GM19025 (cell line): ENCODE measurements around the gene ANKRD63.

Experiments
- ATAC-seq: cut with Tn5 transposase; IDR thresholded peaks from one replicate; pipeline ENCODE4 v1.9.1; 2021; ENCODE audit warnings: mild to moderate bottlenecking, low read depth, moderate library complexity; ENCODE audit not compliant: unreplicated experiment

ANKRD63 gene

GRCh38 chr15:40246496-40247280 lies 36.2 kb downstream of the ANKRD63 start:
- ATAC-seq, result no peak

GRCh38 chr15:40245666-40246450 lies 37.0 kb downstream of the ANKRD63 start:
- ATAC-seq, result no peak

- ATAC-seq, result no peak
These were observed 37.8 kb downstream of the ANKRD63 start for GRCh38 chr15:40244961-40245523.

GRCh38 chr15:40243126-40243810 lies 39.6 kb downstream of the ANKRD63 start:
- ATAC-seq, result no peak

GRCh38 chr15:40242601-40243000 lies 40.3 kb downstream of the ANKRD63 start:
- no peak for ATAC-seq

- ATAC-seq, result no peak
These were observed 40.7 kb downstream of the ANKRD63 start for GRCh38 chr15:40242213-40242599.

- ATAC-seq, result no peak
These were observed 41.3 kb downstream of the ANKRD63 start for GRCh38 chr15:40241269-40242212.

GRCh38 chr15:40240619-40241221 lies 42.1 kb downstream of the ANKRD63 start:
- ATAC-seq, result no peak

GRCh38 chr15:40239693-40240618 lies 42.9 kb downstream of the ANKRD63 start:
- no peak for ATAC-seq

- no peak for ATAC-seq
These were observed 43.5 kb downstream of the ANKRD63 start for GRCh38 chr15:40239404-40239692.

- no peak for ATAC-seq
These were observed 44.1 kb downstream of the ANKRD63 start, which contains the start of gene PAK6 for GRCh38 chr15:40238532-40239403. TSS of gene PAK6 (plus strand) at chr15:40239063. CDS start at chr15:40264786, 25,723 bp downstream.

GRCh38 chr15:40235201-40235885 lies 47.5 kb downstream of the ANKRD63 start:
- no peak for ATAC-seq

- no peak for ATAC-seq
These were observed 48.1 kb downstream of the ANKRD63 start for GRCh38 chr15:40234783-40235182.

GRCh38 chr15:40233727-40234577 lies 48.9 kb downstream of the ANKRD63 start:
- ATAC-seq, result no peak

- no peak for ATAC-seq
These were observed 50.2 kb downstream of the ANKRD63 start for GRCh38 chr15:40232625-40233070.
